ENCODE measurements around the gene MED15. TPM values are rescaled to one million over a fixed set of nuclear protein-coding genes. Genes with fewer than 3 reads are reported as not detected.
"Not testable (repeated sequence)": the region's sequence is repeated elsewhere in the genome, so short reads cannot be mapped to it uniquely, and the experiment has no call there.

The MED15 gene
- total RNA-seq, 4 donors from 2014 or later, result 33.6 to 65.1 (median 36.1) TPM

DNA sequence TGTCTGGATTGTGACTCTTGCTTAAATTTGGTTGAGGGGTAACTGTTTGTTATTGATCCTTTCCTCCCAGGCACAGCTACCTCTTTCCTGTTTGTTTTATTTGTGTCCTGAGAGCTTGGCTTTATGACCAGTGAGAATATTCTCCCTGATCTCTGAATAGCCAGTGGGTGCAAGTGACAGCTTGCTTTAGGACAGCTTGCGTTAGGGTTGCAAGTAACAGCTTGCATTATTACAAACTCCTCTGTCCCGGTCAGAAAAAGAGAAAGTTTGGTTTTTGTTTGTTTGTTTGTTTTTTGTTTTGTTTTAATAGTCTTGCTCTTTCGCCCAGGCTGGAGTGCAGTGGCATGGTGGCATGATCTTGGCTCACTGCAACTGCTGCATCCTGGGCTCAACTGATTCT is 8.5 kb upstream of the MED15 start:
- Histone ChIP-seq H3K4me1 (peaks cover 7 to 12% of the 10 kb centered on the region in 2 donors), H3K9me3 (no peaks in the 10 kb centered on the region), H3K4me3 (replicated peaks in 1 of 3) (no peak overlapping the region), H3K36me3 (peaks cover 0 to 4% of the 10 kb centered on the region in 2 donors), H3K27ac (no peak overlapping the region), H3K27me3 (no peaks in the 10 kb centered on the region)
- DNase-seq, result no peak
- intact Hi-C loops (cut with DNase I), result loop anchor here (5.0 kb wide), 2 partner anchors 73 to 77 kb away; no protein-coding TSS in a partner anchor
- WGBS, 2 donors, result 78 to 81% methylated on average over 3 of the region's 3 CpGs
- TF ChIP-seq, protein P1, sequence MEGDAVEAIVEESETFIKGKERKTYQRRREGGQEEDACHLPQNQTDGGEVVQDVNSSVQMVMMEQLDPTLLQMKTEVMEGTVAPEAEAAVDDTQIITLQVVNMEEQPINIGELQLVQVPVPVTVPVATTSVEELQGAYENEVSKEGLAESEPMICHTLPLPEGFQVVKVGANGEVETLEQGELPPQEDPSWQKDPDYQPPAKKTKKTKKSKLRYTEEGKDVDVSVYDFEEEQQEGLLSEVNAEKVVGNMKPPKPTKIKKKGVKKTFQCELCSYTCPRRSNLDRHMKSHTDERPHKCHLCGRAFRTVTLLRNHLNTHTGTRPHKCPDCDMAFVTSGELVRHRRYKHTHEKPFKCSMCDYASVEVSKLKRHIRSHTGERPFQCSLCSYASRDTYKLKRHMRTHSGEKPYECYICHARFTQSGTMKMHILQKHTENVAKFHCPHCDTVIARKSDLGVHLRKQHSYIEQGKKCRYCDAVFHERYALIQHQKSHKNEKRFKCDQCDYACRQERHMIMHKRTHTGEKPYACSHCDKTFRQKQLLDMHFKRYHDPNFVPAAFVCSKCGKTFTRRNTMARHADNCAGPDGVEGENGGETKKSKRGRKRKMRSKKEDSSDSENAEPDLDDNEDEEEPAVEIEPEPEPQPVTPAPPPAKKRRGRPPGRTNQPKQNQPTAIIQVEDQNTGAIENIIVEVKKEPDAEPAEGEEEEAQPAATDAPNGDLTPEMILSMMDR (IDR thresholded peaks at IDR 0.05), result no peak
- no peak for TF ChIP-seq POLR2A (IDR thresholded peaks at IDR 0.05)

DNA sequence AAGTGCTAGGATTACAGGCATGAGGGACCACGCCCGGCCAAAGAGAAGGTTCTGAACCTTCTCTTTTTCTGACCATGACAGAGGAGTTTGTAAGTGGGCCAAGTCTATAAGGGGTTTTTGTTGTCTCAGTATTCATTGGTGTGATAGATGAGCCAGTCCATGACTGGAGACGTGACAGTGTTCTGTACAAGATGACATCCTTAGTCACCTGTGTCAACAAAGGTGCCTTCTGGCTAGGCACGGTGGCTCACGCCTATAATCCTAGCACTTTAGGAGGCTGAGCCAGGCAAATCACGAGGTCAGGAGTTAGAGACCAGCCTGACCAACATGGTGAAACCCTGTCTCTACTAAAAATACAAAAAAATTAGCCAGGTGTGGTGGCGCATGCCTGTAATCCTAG is 7.6 kb upstream of the MED15 start:
- Histone ChIP-seq H3K36me3 (peaks cover 0 to 4% of the 10 kb centered on the region in 2 donors), H3K4me3 (replicated peaks in 1 of 3) (no peak overlapping the region), H3K27me3 (no peaks in the 10 kb centered on the region), H3K27ac (no peak overlapping the region), H3K9me3 (no peaks in the 10 kb centered on the region), H3K4me1 (peaks cover 4 to 10% of the 10 kb centered on the region in 2 donors)
- no peak for TF ChIP-seq POLR2A (IDR thresholded peaks at IDR 0.05)
- TF ChIP-seq, protein P1 (IDR thresholded peaks at IDR 0.05), result no peak
- no peak for DNase-seq
- 93% methylated on average over 7 of the region's 7 CpGs for WGBS, 2 donors
- intact Hi-C loops (cut with DNase I), result loop anchor here (5.0 kb wide), 2 partner anchors 73 to 77 kb away; no protein-coding TSS in a partner anchor

DNA sequence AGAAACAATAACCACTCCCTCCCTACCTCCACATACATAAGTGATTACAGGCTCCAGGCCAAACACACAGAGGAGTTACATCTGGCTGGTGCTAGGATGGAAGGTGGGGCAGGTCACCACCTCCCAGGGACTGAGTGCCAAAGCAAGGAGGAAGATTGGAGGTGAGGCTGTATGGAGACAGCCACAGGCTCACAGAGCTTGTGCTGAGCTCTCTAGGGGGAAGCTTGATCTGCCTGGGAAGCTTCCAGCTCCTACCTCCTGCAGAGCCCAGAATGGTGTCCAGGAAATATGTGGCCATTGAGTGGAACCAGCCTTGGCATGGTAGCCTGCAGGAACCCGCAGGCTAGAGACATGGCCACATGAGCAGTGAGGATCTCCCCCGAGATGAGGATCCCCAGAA is 3.6 kb upstream of the MED15 start:
- Histone ChIP-seq H3K36me3 (peaks cover 0 to 4% of the 10 kb centered on the region in 2 donors), H3K9me3 (no peaks in the 10 kb centered on the region), H3K4me3 (replicated peaks in 1 of 3) (no peak overlapping the region), H3K27ac (no peak overlapping the region), H3K4me1 (peaks cover 5 to 12% of the 10 kb centered on the region in 2 donors), H3K27me3 (no peaks in the 10 kb centered on the region)
- TF ChIP-seq, protein P1 (IDR thresholded peaks at IDR 0.05), result no peak
- TF ChIP-seq POLR2A (IDR thresholded peaks at IDR 0.05), result no peak
- 94% methylated on average over 2 of the region's 2 CpGs; no CpG with 5 or more reads in 1 of the 2 donors for WGBS, 2 donors
- intact Hi-C loops (cut with DNase I), result no loop called here
- no peak for DNase-seq

DNA sequence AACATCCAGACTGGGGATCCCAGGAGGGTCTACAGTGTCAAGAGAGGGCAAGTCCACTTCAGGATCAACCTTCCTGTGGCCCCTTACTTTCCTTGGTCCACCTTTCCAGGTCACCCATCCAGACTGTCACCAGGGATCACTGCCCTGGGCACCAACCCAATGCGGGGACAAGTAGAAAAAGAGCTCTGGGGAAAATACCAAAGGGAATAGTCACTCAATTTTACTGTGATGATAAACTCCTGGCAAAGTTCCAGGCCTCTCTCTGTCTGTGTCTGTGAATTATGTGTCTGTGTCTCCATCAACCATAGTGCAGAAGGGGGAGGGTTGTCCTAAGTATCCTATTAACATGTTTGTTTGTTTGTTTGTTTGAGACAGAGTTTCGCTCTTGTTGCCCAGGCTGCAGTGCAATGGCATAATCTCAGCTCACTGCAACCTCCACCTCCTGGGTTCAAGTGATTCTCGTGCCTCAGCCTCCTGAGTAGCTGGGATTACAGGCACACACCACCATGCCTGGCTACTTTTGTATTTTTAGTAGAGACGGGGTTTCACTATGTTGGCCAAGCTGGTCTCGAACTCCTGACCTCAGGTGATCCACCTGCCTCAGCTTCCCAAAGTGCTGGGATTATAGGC is 3.0 kb upstream of the MED15 start:
- H3K9me3 ChIP-seq; H3K27ac ChIP-seq; DNase-seq; H3K4me3 ChIP-seq (replicated peaks in 1 of 3); H3K27me3 ChIP-seq; H3K36me3 ChIP-seq; intact Hi-C loops (cut with DNase I): not testable (repeated sequence)
- peaks cover 11 to 18% of the 10 kb centered on the region in 2 donors for H3K4me1 ChIP-seq
- WGBS, 2 donors, result 89 to 90% methylated on average over 5 of the region's 5 CpGs

DNA sequence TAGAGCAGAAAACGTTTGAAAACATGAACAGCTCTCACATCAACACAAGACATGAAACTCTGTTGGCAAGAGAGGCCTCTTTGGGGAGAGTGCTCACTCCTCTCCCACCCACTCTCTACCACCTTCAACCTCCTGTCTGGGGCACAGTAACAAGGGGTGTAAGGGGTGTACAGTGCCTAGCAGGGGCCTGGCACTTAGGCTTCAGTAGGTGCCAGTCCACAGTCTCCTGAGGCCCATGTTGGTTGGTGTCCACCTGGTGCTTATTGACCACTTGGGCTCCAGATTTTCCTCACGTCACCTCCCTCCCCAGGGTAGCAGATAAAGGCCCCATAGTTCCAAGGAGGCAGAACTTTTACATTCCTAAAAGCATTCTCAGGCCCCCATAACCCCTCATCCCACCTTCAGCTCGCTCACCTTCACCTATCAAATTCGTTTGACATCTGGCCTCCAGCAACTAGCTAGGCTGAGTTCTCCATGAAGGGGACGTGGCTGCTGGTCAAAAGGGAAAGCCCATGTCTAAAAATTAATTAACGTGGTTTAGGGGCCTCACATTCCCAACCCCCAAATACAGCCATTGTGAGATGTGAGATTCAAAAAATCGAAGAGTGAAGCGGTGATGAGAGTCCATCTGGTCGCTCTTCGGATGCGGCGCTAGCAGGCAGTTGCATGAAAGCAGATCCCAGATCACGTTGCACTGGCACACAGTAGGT is 712 bp upstream of the MED15 start:
- no peaks in the 10 kb centered on the region for H3K9me3 ChIP-seq
- no peaks in the 10 kb centered on the region for H3K27me3 ChIP-seq
- DNase-seq, result no peak
- peak overlapping the region in 2 of 3 donors; percentile 87 to 89 for H3K27ac ChIP-seq
- intact Hi-C loops (cut with DNase I), result loop anchor here (5.0 kb wide), 1 partner anchor 61 kb away; no protein-coding TSS in a partner anchor
- peaks cover 30 to 38% of the 10 kb centered on the region in 2 donors for H3K4me1 ChIP-seq
- no peak overlapping the region for H3K4me3 ChIP-seq (replicated peaks in 1 of 3)
- no peaks in the 10 kb centered on the region for H3K36me3 ChIP-seq
- WGBS, 2 donors, result 68% methylated on average over 13 of the region's 13 CpGs
- TF ChIP-seq, protein P1 (IDR thresholded peaks at IDR 0.05), result no peak
- TF ChIP-seq POLR2A (IDR thresholded peaks at IDR 0.05), result no peak

DNA sequence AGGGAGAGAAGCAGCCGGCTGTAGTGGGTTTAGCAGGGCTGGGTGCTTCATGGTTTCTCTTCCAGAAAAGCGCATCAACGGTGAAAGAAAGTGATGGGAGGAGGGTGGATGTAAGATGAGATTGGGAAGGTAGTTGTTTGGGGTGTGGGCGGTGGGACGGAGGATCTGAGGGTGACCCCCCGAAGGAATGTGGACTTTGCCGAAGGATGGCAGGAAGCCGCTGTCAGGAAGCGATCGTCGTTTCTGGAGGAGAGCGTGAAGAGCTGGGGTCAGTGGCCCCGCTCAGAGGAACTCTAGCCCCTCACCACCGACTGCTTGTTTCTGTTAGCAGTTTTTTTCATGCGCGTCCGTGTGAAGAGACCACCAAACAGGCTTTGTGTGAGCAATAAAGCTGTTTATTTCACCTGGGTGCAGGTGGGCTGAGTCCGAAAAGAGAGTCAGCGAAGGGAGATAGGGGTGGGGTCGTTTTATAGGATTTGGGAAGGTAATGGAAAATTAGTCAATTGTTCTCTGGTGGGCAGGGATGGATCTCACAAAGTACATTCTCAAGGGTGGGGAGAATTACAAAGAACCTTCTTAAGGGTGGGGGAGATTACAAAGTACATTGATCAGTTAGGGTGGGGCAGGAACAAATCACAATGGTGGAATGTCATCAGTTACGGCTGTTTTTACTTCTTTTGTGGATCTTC is 801 bp downstream of the MED15 start:
- Histone ChIP-seq H3K27ac (peak overlapping the region; percentile 87 to 89 (median 87)), H3K4me3 (replicated peaks in 1 of 3) (peak overlapping the region; percentile 72 to 96 (median 77)), H3K4me1 (peaks cover 30 to 42% of the 10 kb centered on the region in 2 donors)
- not testable (repeated sequence) for H3K36me3 ChIP-seq, H3K9me3 ChIP-seq, DNase-seq, H3K27me3 ChIP-seq
- 3 to 5% methylated on average over 21 of the region's 21 CpGs for WGBS, 2 donors
- intact Hi-C loops (cut with DNase I), result loop anchor here (5.0 kb wide), 1 partner anchor 59 kb away; no protein-coding TSS in a partner anchor
